Peyer's patch (tissue), 4 donors: Measurements from ENCODE around the gene PCMT1. TPM values are rescaled to one million over a fixed set of nuclear protein-coding genes. Genes with fewer than 3 reads are reported as not detected.
A peak's percentile ranks its signal among the peaks of the same experiment; 100 is the strongest.

Experiments
- DNase-seq, 3 donors: peaks; one replicate each; pipeline ENCODE4 v3.0.0-alpha.2; 2017 to 2019
- H3K27ac ChIP-seq, 4 donors: fragments of 200-600 bp; sonication (generic); one replicate each; pipeline ENCODE4 v1.5.1; 2016 to 2019
- H3K27me3 ChIP-seq, 2 donors: fragments of 200-600 bp; sonication (generic); one replicate each; pipeline ENCODE4 v1.5.1; 2019
- H3K36me3 ChIP-seq, 3 donors: fragments of 200-600 bp; sonication (generic); one replicate each; pipeline ENCODE4 v1.5.1; 2016 to 2019
- H3K4me1 ChIP-seq, 4 donors: fragments of 200-600 bp; sonication (generic); one replicate each; pipeline ENCODE4 v1.5.1; 2016 to 2019
- H3K4me3 ChIP-seq, 4 donors: fragments of 200-600 bp; sonication (generic); 1 replicate in 3 of 4; 2 replicates in 1 of 4; pipeline ENCODE4 v1.5.1; 2016 to 2019; ENCODE audit warnings: mild to moderate bottlenecking in 1 of 4
- H3K9me3 ChIP-seq, 4 donors: fragments of 200-600 bp; sonication (generic); one replicate each; pipeline ENCODE4 v1.5.1; 2016 to 2019; ENCODE audit warnings: mild to moderate bottlenecking in 1 of 4
- CTCF ChIP-seq, 6 experiments: fragments of 450-650 bp in 4 of 6; fragments of 200-600 bp in 2 of 6; sonication (generic) in 1 of 6; IDR thresholded peaks; one replicate each; pipeline ENCODE4 v1.5.1; 2017 to 2019; ENCODE audit warnings: antibody characterized with exemption in 6 of 6, mild to moderate bottlenecking in 3 of 6, moderate library complexity in 1 of 6
- POLR2A ChIP-seq, 2 donors: fragments of 450-650 bp; IDR thresholded peaks; one replicate each; pipeline ENCODE4 v1.5.1; 2017; ENCODE audit warnings: antibody characterized with exemption in 2 of 2, mild to moderate bottlenecking in 2 of 2, moderate library complexity in 2 of 2
- total RNA-seq, 4 donors: library from RNA; depleted of rRNA; stranded (reverse); fragments of >200 nt; gene quantifications; one replicate each; pipeline ENCODE4 v1.1.0, GENCODE V29; 2016

The PCMT1 gene
- total RNA-seq, 4 donors from 2014 or later: 39.4 to 52.0 (median 44.9) TPM

GRCh38 chr6:149763866-149764265 lies 14.3 kb downstream of the PCMT1 start:
- Histone ChIP-seq H3K9me3 (no peaks in the 10 kb centered on the region), H3K27me3 (no peaks in the 10 kb centered on the region), H3K36me3 (peaks cover 0 to 20% (median 0%) of the 10 kb centered on the region in 3 donors), H3K4me1 (no peaks in the 10 kb centered on the region), H3K27ac (no peak overlapping the region), H3K4me3 (no peak overlapping the region)
- TF ChIP-seq CTCF (IDR thresholded peaks at IDR 0.05) (no peak), POLR2A (IDR thresholded peaks at IDR 0.05) (no peak)
- no peak for DNase-seq

DNA sequence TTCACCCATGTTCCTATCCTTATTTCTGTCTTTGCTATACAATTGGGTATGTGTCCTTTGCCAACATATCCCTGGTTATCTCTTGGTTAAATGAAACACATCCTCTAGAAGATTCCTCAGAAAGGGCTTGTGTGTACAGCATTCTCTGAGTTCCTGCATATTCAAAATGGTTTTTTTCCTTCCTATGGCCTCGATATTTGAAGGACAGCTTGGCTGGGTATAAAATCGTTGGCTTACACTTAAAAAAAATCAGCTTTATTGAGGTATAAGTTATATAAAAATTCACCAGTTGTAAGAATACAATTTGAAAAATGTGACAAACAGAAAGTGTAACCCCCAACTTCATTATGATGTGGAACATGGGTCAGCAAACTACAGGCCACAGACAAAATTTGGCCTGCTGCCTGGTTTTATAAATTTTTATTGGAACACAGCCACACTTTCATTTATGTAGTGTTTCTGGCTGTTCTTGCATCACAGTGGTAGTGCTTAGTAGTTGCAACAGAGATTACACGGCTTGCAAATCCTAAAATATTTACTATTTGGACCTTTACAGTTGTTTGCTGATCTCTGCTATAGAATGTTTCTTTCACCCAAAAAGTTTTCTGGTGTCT lies 16.7 kb downstream of the PCMT1 start:
- DNase-seq: peak in 1 of 3 donors; percentile 34
- Histone ChIP-seq H3K27me3 (no peaks in the 10 kb centered on the region), H3K27ac (no peak overlapping the region), H3K36me3 (peaks cover 0 to 25% (median 0%) of the 10 kb centered on the region in 3 donors), H3K4me1 (no peaks in the 10 kb centered on the region), H3K4me3 (no peak overlapping the region), H3K9me3 (no peaks in the 10 kb centered on the region)
- no peak for TF ChIP-seq POLR2A (IDR thresholded peaks at IDR 0.05)
- no peak for TF ChIP-seq CTCF (IDR thresholded peaks at IDR 0.05)

GRCh38 chr6:149769676-149770075 lies 20.1 kb downstream of the PCMT1 start:
- no peaks in the 10 kb centered on the region for H3K27me3 ChIP-seq
- no peaks in the 10 kb centered on the region for H3K4me1 ChIP-seq
- H3K27ac ChIP-seq: no peak overlapping the region
- DNase-seq: no peak
- no peak overlapping the region for H3K4me3 ChIP-seq
- peaks cover 0 to 55% (median 0%) of the 10 kb centered on the region in 3 donors for H3K36me3 ChIP-seq
- H3K9me3 ChIP-seq: no peaks in the 10 kb centered on the region
- TF ChIP-seq POLR2A (IDR thresholded peaks at IDR 0.05): no peak
- TF ChIP-seq CTCF (IDR thresholded peaks at IDR 0.05): no peak

GRCh38 chr6:149771185-149771584 lies 21.6 kb downstream of the PCMT1 start:
- no peaks in the 10 kb centered on the region for H3K4me1 ChIP-seq
- H3K27ac ChIP-seq: no peak overlapping the region
- no peaks in the 10 kb centered on the region for H3K27me3 ChIP-seq
- no peak for DNase-seq
- H3K9me3 ChIP-seq: no peaks in the 10 kb centered on the region
- no peak overlapping the region for H3K4me3 ChIP-seq
- TF ChIP-seq POLR2A (IDR thresholded peaks at IDR 0.05): no peak
- peaks cover 0 to 61% (median 0%) of the 10 kb centered on the region in 3 donors for H3K36me3 ChIP-seq

GRCh38 chr6:149771925-149772324 lies 22.4 kb downstream of the PCMT1 start:
- H3K36me3 ChIP-seq: peaks cover 0 to 60% (median 0%) of the 10 kb centered on the region in 3 donors
- H3K4me3 ChIP-seq: no peak overlapping the region
- H3K9me3 ChIP-seq: no peaks in the 10 kb centered on the region
- no peak for TF ChIP-seq CTCF (IDR thresholded peaks at IDR 0.05)
- no peak for TF ChIP-seq POLR2A (IDR thresholded peaks at IDR 0.05)
- no peaks in the 10 kb centered on the region for H3K27me3 ChIP-seq
- DNase-seq: no peak
- H3K27ac ChIP-seq: no peak overlapping the region
- no peaks in the 10 kb centered on the region for H3K4me1 ChIP-seq

- peaks cover 0 to 49% (median 0%) of the 10 kb centered on the region in 3 donors for H3K36me3 ChIP-seq
- no peak overlapping the region for H3K27ac ChIP-seq
- TF ChIP-seq POLR2A (IDR thresholded peaks at IDR 0.05) (no peak), CTCF (IDR thresholded peaks at IDR 0.05) (no peak)
- H3K27me3 ChIP-seq: no peaks in the 10 kb centered on the region
- H3K9me3 ChIP-seq: no peaks in the 10 kb centered on the region
- H3K4me1 ChIP-seq: no peaks in the 10 kb centered on the region
- no peak for DNase-seq
- no peak overlapping the region for H3K4me3 ChIP-seq
These were observed 28.1 kb downstream of the PCMT1 start for GRCh38 chr6:149777624-149778023.
